GM06990 (cell line): ENCODE measurements around the gene EVI2B.
"Not testable (repeated sequence)": the region's sequence is repeated elsewhere in the genome, so short reads cannot be mapped to it uniquely, and the experiment has no call there.

ENCODE experiments used
- DNase-seq: peaks from one replicate; pipeline ENCODE4 v3.0.0-alpha.2; 2011; ENCODE audit not compliant: insufficient read length; ENCODE audit errors: extremely low read depth
- H3K27me3 ChIP-seq: replicated peaks from 2 replicates; pipeline ENCODE4 v1.6.0; 2011; ENCODE audit warnings: low read length; ENCODE audit not compliant: control insufficient read depth, insufficient read depth
- H3K36me3 ChIP-seq: 2 replicates; pipeline ENCODE4 v1.5.1; 2011; ENCODE audit warnings: low read length; ENCODE audit not compliant: control insufficient read depth, insufficient read depth
- H3K4me3 ChIP-seq: replicated peaks from 2 replicates; pipeline ENCODE4 v1.5.1; 2011; ENCODE audit warnings: low read depth, mild to moderate bottlenecking, control low read depth, low read length
- CTCF ChIP-seq: IDR thresholded peaks from 2 replicates; pipeline ENCODE4 v1.5.1; 2011; ENCODE audit warnings: low read length, control low read depth, mild to moderate bottlenecking, inconsistent platforms; ENCODE audit not compliant: insufficient read depth, poor library complexity, severe bottlenecking

The EVI2B gene

GRCh38 chr17:31289790-31290189 is 24.1 kb downstream of the EVI2B start:
- no peaks in the 10 kb centered on the region for H3K27me3 ChIP-seq
- TF ChIP-seq CTCF: no peak
- H3K4me3 ChIP-seq: no peak overlapping the region
- H3K36me3 ChIP-seq: no peaks in the 10 kb centered on the region; the same call in none of the 2 replicates
- DNase-seq: no peak

- not testable (repeated sequence) for H3K27me3 ChIP-seq, H3K36me3 ChIP-seq, DNase-seq, H3K4me3 ChIP-seq
These were observed 25.9 kb downstream of the EVI2B start for GRCh38 chr17:31287932-31288331.

GRCh38 chr17:31286587-31286986 is 27.3 kb downstream of the EVI2B start:
- TF ChIP-seq CTCF: no peak
- DNase-seq: no peak
- Histone ChIP-seq H3K27me3 (no peaks in the 10 kb centered on the region), H3K4me3 (no peak overlapping the region), H3K36me3 (no peaks in the 10 kb centered on the region; the same call in none of the 2 replicates)

DNA sequence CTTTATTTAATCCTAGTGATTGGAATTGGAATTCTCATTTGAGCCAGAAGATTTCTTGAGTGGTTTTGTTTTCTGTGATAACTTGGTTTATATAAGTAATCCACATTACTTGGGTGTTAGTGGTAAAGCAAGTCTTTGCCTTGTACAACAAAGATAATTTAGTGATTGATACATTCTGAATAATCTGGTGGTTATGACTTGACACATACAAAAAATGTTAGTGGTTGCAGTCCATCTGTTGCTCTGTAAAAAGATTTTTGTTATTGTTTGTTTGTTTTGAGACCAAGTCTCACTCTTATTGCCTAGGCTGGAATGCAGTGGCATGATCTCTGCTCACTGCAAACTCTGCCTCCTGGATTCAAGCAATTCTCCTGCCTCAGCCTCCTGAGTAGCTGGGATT is 30.0 kb downstream of the EVI2B start:
- Histone ChIP-seq H3K4me3 (no peak overlapping the region), H3K36me3 (no peaks in the 10 kb centered on the region; the same call in none of the 2 replicates), H3K27me3 (no peaks in the 10 kb centered on the region)
- no peak for DNase-seq
- no peak for TF ChIP-seq CTCF

DNA sequence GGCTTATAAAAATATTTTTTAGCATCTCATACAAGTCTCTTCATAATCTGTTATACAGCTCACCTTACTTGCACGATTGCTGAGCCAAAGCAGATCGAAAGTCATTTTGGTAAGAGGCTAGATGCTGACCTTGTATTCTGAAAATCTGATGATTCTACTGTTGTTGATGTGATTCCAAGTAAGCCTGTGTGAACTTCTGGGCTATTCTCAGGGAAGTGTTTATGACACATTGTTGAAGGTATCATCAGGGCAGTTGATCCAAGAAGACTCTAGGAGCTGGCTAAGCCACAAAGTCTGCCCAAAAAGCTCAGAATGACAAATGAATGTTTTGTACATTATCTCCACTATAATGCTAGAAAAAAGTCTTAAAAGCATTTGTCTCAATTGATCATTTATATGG is 32.8 kb downstream of the EVI2B start:
- Histone ChIP-seq H3K36me3 (no peaks in the 10 kb centered on the region; the same call in 1 of the 2 replicates), H3K4me3 (no peak overlapping the region), H3K27me3 (no peaks in the 10 kb centered on the region)
- no peak for DNase-seq
- TF ChIP-seq CTCF: no peak

DNA sequence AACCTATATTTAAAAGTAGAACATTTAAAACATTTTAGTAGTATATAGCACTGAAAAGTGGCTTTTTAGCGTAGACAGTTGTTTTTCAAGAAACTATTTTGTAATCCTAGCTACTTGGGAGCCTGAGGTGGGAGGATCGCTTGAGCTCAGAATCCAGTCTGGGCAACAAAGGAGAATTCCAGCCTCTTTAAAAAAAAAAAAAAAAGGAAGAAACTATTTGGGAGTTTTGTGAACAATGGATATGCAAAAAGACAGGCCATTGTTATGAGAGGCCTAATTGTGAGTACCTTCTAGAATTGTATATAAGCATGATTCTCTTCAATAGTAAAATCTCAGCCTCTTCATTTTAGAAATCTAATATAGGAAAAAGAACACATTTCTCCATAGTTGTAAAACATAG is 34.5 kb downstream of the EVI2B start:
- H3K36me3 ChIP-seq: no peaks in the 10 kb centered on the region; the same call in 1 of the 2 replicates
- TF ChIP-seq CTCF: no peak
- no peak for DNase-seq

More for the DNA sequence above, 34.5 kb downstream of the EVI2B start:
- Histone ChIP-seq H3K4me3 (no peak overlapping the region), H3K27me3 (no peaks in the 10 kb centered on the region)
